Fibroblast of lung (primary cell): Measurements from ENCODE around the gene ERI3. TPM values are rescaled to one million over a fixed set of nuclear protein-coding genes. Genes with fewer than 3 reads are reported as not detected.

ENCODE experiments used
- DNase-seq, 2 donors: peaks; one replicate each; pipeline versions ENCODE4 v3.0.0 to v3.0.0-alpha.2; 2010; ENCODE audit warnings: low read depth in 2 of 2
- H2AFZ ChIP-seq: 2 replicates; pipeline ENCODE4 v1.5.1; 2012; ENCODE audit warnings: low read length, control low read depth, inconsistent platforms
- H3K27ac ChIP-seq: 2 replicates; pipeline ENCODE4 v1.5.1; 2011; ENCODE audit warnings: low read length, control low read depth; ENCODE audit not compliant: insufficient read depth
- H3K27me3 ChIP-seq: 2 replicates; pipeline ENCODE4 v1.5.1; 2011; ENCODE audit warnings: mild to moderate bottlenecking, low read length; ENCODE audit not compliant: control insufficient read depth, insufficient read depth
- H3K36me3 ChIP-seq: 2 replicates; pipeline ENCODE4 v1.5.1; 2011; ENCODE audit warnings: low read length; ENCODE audit not compliant: control insufficient read depth, insufficient read depth
- H3K4me1 ChIP-seq: 2 replicates; pipeline ENCODE4 v1.5.1; 2011; ENCODE audit warnings: low read length; ENCODE audit not compliant: control insufficient read depth, insufficient read depth; ENCODE audit errors: extremely low read depth
- H3K4me2 ChIP-seq: 2 replicates; pipeline ENCODE4 v1.5.1; 2011; ENCODE audit warnings: low read length, control low read depth; ENCODE audit not compliant: insufficient read depth; ENCODE audit errors: extremely low read depth
- H3K4me3 ChIP-seq, 4 experiments: fragments of 200-600 bp in 1 of 4; sonication (generic) in 1 of 4; replicated peaks in 1 of 4; 2 replicates each; pipeline ENCODE4 v1.5.1; 2011 to 2016; ENCODE audit warnings: low read length in 4 of 4, low read depth in 3 of 4, mild to moderate bottlenecking in 3 of 4, control low read depth in 2 of 4, inconsistent platforms in 1 of 4, mixed read lengths in 1 of 4; ENCODE audit not compliant: insufficient read depth in 1 of 4; ENCODE audit errors: control extremely low read depth in 1 of 4
- H3K79me2 ChIP-seq: 2 replicates; pipeline ENCODE4 v1.5.1; 2012; ENCODE audit warnings: mild to moderate bottlenecking, low read length, inconsistent platforms; ENCODE audit not compliant: control insufficient read depth, insufficient read depth
- H3K9ac ChIP-seq: 2 replicates; pipeline ENCODE4 v1.5.1; 2011; ENCODE audit warnings: mild to moderate bottlenecking, low read length, control low read depth; ENCODE audit not compliant: insufficient read depth
- H3K9me3 ChIP-seq: 2 replicates; pipeline ENCODE4 v1.5.1; 2012; ENCODE audit warnings: low read depth, low read length; ENCODE audit not compliant: control insufficient read depth, insufficient read depth
- H4K20me1 ChIP-seq: 2 replicates; pipeline ENCODE4 v1.5.1; 2011; ENCODE audit warnings: low read length; ENCODE audit not compliant: control insufficient read depth, insufficient read depth; ENCODE audit errors: extremely low read depth
- CTCF ChIP-seq, 2 donors: IDR thresholded peaks in 1 of 2; conservative IDR thresholded peaks in 1 of 2; 1 replicate in 1 of 2; 2 replicates in 1 of 2; pipeline ENCODE4 v1.5.1; 2011 to 2012; ENCODE audit warnings: low read length in 2 of 2, control low read depth in 1 of 2, inconsistent platforms in 1 of 2, low read depth in 1 of 2, mild to moderate bottlenecking in 1 of 2
- EZH2 ChIP-seq: IDR thresholded peaks from 2 replicates; pipeline ENCODE4 v1.5.1; 2012; ENCODE audit warnings: low read length, control low read depth, mild to moderate bottlenecking; ENCODE audit errors: missing control alignments
- polyA plus RNA-seq, 2 donors: library from polyadenylated mRNA; depleted of rRNA in 1 of 2; stranded (reverse) in 1 of 2; unstranded in 1 of 2; fragments of >200 nt; gene quantifications; 2 replicates each; pipeline ENCODE4 v1.2.1, GENCODE V29; 2011 to 2012; ENCODE audit warnings: missing spikeins in 1 of 2
- total RNA-seq: library from RNA; depleted of rRNA; stranded (reverse); fragments of >200 nt; gene quantifications from 2 replicates; pipeline ENCODE4 v1.2.1, GENCODE V29; 2014

The ERI3 gene
- total and polyA plus RNA-seq, 2 donors (not counting 1 experiment from before 2014, with no cell fraction given), result 43.4 to 44.9 TPM

- Histone ChIP-seq H3K4me2 (no peak overlapping the region), H2AFZ (no peak overlapping the region), H3K27me3 (peaks cover 14% of the 10 kb centered on the region), H4K20me1 (no peaks in the 10 kb centered on the region), H3K27ac (no peak overlapping the region), H3K36me3 (no peaks in the 10 kb centered on the region), H3K9ac (no peak overlapping the region), H3K9me3 (no peaks in the 10 kb centered on the region), H3K79me2 (no peaks in the 10 kb centered on the region), H3K4me3 (no peak overlapping the region), H3K4me1 (no peaks in the 10 kb centered on the region)
- no peak for DNase-seq
- no peak for TF ChIP-seq CTCF (conservative IDR thresholded peaks at IDR 0.05 in 1 of 2, IDR thresholded peaks at IDR 0.05 in 1 of 2; ENCODE audit: low read depth in 1 of 2, low read length in 2 of 2)
- no peak for TF ChIP-seq EZH2
These were observed 6.4 kb upstream of the ERI3 start for GRCh38 chr1:44361478-44361877.

- no peak for TF ChIP-seq EZH2
- TF ChIP-seq CTCF (conservative IDR thresholded peaks at IDR 0.05 in 1 of 2, IDR thresholded peaks at IDR 0.05 in 1 of 2; ENCODE audit: low read depth in 1 of 2, low read length in 2 of 2), result no peak
- H3K4me2 ChIP-seq, result no peak overlapping the region
- no peaks in the 10 kb centered on the region for H3K9me3 ChIP-seq
- no peak overlapping the region for H2AFZ ChIP-seq
- no peaks in the 10 kb centered on the region for H4K20me1 ChIP-seq
- no peaks in the 10 kb centered on the region for H3K4me1 ChIP-seq
- DNase-seq, result no peak
- no peak overlapping the region for H3K4me3 ChIP-seq
- peaks cover 10% of the 10 kb centered on the region for H3K27me3 ChIP-seq
- H3K36me3 ChIP-seq, result no peaks in the 10 kb centered on the region
- H3K9ac ChIP-seq, result no peak overlapping the region
- no peak overlapping the region for H3K27ac ChIP-seq
- H3K79me2 ChIP-seq, result peaks cover 1% of the 10 kb centered on the region
These were observed 4.3 kb upstream of the ERI3 start for GRCh38 chr1:44359234-44359935.

- TF ChIP-seq CTCF (conservative IDR thresholded peaks at IDR 0.05 in 1 of 2, IDR thresholded peaks at IDR 0.05 in 1 of 2; ENCODE audit: low read depth in 1 of 2, low read length in 2 of 2) (no peak), EZH2 (no peak)
- no peak overlapping the region for H3K9ac ChIP-seq
- no peak overlapping the region for H3K27ac ChIP-seq
- no peak overlapping the region for H2AFZ ChIP-seq
- H3K79me2 ChIP-seq, result peaks cover 5% of the 10 kb centered on the region
- H3K36me3 ChIP-seq, result no peaks in the 10 kb centered on the region
- no peaks in the 10 kb centered on the region for H3K4me1 ChIP-seq
- no peak for DNase-seq
- H4K20me1 ChIP-seq, result no peaks in the 10 kb centered on the region
- H3K4me2 ChIP-seq, result no peak overlapping the region
- H3K4me3 ChIP-seq, result no peak overlapping the region
- no peaks in the 10 kb centered on the region for H3K9me3 ChIP-seq
- H3K27me3 ChIP-seq, result peaks cover 2% of the 10 kb centered on the region
These were observed 2.7 kb upstream of the ERI3 start for GRCh38 chr1:44357710-44358109.
